ENCODE data around the gene JARID2. TPM values are rescaled to one million over a fixed set of nuclear protein-coding genes. Genes with fewer than 3 reads are reported as not detected.

Gene JARID2
- total and polyA plus RNA-seq, 10 of the 15 experiments (the other 5 are each of a cell fraction or from before 2014, with no cell fraction given), result 4.2 to 21.6 (median 11.7) TPM

GRCh38 chr6:15283986-15284361 lies 38.1 kb downstream of the JARID2 start (continued):
- TF ChIP-seq ATF3 (IDR thresholded peaks at IDR 0.05; ENCODE audit: borderline replicate concordance, extremely low read depth, low read depth, low read length), result no peak
- no peak for TF ChIP-seq ZNF687 (IDR thresholded peaks at IDR 0.05)
- no peak for TF ChIP-seq SKIL (IDR thresholded peaks at IDR 0.05; ENCODE audit: low read depth, poor library complexity, severe bottlenecking)
- TF ChIP-seq ZNF274 (IDR thresholded peaks at IDR 0.05; ENCODE audit: insufficient read depth, insufficient read length), result no peak
- TF ChIP-seq EZH2 (IDR thresholded peaks at IDR 0.05; ENCODE audit: borderline replicate concordance, control insufficient read depth, low read depth, low read length), result no peak
- no peak for TF ChIP-seq CBFB (IDR thresholded peaks at IDR 0.05; ENCODE audit: low read depth)
